ENCODE data around the gene DLX1.
"Not testable (repeated sequence)": the region's sequence is repeated elsewhere in the genome, so short reads cannot be mapped to it uniquely, and the experiment has no call there.

The DLX1 gene

GRCh38 chr2:172065111-172065510, 20.2 kb upstream of the DLX1 start:
- DNase-seq (ENCODE audit: low read depth) = no peak

DNA sequence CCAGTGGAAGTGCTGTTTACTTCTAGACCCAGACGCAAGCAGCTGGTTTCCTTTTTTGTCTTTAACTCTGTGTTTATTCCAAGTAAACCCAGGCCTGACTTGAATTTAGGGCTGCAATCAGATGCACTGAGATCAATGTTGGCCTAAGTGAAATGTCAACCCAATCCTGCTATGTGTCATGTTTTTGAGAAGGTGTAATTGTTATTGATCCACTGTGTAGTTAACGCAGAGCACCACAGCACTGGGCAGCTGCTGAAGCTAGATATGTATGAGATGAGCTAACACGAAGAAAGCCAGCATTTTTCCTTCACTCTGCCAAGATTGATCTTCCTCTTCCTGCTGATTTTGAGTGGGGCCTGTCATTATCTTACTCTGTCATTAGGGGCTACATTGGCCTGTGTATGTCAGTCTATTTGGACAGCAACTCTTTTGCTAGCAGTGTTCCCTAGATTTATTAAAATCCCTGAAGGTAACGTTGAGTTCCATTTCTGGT, 18.9 kb upstream of the DLX1 start:
- DNase-seq (ENCODE audit: low read depth) = no peak

DNA sequence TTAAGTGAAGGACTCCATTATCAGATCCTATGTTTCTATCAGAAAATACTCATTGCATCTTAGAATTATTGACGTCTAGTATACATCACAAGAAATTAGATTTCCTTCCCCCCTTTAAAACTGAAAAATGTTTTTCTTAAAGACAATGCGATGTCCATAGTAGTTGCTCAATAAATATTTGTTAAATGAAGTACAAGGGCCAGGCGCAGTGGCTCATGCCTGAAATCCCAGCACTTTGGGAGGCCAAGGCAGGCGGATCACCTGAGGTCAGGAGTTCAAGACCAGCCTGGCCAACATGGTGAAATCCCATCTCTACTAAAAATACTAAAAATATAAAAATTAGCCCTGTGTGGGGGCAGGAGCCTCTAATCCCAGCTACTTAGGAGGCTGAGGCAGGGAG, 17.4 kb upstream of the DLX1 start:
- DNase-seq (ENCODE audit: low read depth) = not testable (repeated sequence)

DNA sequence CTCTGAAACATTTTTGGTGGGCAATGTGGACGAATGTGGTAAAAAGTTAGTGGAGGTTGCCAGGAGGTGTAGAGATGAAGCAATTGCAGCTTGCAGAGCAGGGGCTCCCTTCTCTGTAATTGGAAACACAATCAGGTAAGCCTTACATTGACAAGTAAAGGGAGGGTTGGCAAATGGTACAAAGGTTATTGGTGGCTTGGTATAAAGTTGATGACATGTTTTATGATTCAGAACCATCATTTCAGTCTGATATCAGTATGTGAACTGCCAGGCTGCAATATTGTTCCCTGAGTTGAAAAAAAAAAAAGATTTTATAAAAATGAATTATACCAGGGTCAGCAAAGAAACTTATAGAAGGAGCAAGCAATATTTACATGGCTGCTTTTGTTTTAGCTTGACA, 14.4 kb upstream of the DLX1 start:
- DNase-seq (ENCODE audit: low read depth) = no peak

- no peak for DNase-seq (ENCODE audit: low read depth)
Measured at GRCh38 chr2:172072303-172072702, 13.0 kb upstream of the DLX1 start.

DNA sequence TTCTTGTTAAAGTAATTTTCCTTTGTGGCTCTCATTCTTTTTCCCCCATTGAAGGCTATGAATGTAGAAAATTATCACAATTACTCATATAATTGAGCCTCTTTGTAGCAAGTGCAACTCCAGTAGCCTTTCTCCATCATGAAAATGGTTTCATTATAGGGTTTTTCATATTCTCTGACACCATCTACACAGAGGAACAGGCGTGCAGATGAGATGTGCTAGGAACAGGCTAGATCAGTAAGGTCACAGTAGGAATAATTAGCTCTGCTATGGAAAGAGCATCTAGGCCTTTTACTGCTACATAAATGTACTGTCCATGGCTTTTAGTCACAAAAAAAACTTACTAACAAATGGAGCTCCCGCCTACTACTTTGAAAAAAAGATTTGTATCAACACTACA, 12.6 kb upstream of the DLX1 start:
- DNase-seq (ENCODE audit: low read depth) = no peak

GRCh38 chr2:172073518-172073917, 11.8 kb upstream of the DLX1 start:
- DNase-seq (ENCODE audit: low read depth) = no peak

DNA sequence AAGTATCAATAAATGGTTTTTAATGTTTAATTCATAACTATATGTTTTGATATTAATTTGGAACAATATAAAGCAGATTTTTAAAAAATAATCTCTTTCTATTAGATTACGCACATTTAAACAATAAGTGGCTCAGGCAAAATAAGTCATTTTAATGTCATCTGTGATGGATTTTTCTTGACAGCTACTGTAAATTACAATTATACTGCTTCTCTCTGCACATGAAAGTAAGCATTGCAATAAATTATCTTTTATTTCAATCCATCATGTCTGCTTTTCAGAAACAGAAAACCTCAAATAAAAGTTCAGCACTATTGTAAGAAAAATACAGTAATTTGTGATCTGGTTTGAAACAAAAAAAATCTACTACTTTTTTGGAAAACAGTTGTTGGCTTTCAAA, 11.1 kb upstream of the DLX1 start:
- no peak for DNase-seq (ENCODE audit: low read depth)

- no peak for DNase-seq (ENCODE audit: low read depth)
Measured at GRCh38 chr2:172079416-172079815, 5.9 kb upstream of the DLX1 start.

GRCh38 chr2:172079838-172080640, 5.3 kb upstream of the DLX1 start:
- no peak for DNase-seq (ENCODE audit: low read depth)

DNA sequence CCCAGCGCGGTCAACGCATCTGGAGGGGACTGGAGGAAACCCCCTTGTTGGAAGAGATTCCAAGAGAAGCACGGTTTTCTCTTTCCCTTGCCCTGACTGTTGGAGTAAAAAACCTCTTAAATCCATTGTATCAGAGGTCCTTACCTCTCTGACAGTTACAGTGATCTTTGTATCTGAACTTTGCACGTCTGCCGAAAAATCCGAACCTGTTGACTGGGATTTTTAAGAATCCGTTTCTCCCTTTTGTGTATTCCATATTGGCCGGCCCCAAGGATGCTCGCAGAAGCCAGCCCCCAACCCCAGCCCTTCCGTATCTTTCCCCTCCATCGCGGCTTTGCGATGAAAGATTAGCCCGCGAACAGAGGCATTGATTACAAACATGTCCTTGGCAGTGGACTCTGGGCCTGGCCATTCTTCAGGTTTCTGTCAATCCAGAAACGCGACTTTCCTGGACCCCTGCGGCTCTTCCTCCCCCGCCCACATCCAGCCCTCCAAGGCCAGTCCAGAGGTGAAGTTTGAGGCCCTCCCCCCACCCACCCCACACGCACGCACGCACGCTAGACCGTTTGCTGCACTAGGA, 4.6 kb upstream of the DLX1 start:
- no peak for DNase-seq (ENCODE audit: low read depth)

- DNase-seq (ENCODE audit: low read depth) = no peak
Measured at GRCh38 chr2:172081221-172082022, 3.9 kb upstream of the DLX1 start.

- DNase-seq (ENCODE audit: low read depth) = no peak
Measured at GRCh38 chr2:172082105-172082943, 3.0 kb upstream of the DLX1 start.

- DNase-seq (ENCODE audit: low read depth) = no peak
Measured at GRCh38 chr2:172082944-172083627, 2.2 kb upstream of the DLX1 start.

DNA sequence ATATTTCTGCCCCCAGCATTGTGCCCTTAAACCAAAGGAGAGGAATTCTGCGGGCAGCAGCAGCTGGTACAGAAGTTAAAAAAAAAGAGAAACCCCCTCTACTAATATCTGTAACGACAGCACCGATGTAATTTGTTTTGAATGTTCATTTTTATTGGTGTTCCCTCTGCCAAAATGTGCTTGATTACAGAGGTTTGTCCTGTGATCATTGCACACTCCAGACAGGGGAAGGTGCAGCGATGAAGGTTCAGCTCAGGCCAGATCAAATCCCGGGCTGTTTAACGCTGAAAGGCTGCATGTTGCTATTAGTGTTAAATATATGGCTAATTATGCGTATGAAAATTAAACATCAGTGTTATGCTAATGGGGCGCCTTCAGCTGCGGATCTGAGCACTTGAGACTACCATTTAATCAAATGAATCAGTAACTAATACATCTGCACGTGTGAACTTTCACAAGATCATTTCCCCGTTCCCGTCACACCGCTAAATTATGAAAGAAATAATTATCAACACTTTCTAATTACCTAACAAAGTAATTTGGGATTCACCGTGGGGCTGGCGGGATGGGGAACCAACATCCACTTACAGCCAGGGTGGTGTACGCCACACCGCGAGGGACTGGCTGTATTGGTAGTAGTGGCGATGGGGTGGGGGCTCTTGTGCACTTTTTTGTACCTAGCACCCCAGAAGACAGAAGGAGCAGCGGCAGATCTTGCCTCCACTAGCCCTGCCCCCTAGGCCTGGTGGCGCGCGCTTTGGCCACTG, 1.5 kb upstream of the DLX1 start:
- no peak for DNase-seq (ENCODE audit: low read depth)

DNA sequence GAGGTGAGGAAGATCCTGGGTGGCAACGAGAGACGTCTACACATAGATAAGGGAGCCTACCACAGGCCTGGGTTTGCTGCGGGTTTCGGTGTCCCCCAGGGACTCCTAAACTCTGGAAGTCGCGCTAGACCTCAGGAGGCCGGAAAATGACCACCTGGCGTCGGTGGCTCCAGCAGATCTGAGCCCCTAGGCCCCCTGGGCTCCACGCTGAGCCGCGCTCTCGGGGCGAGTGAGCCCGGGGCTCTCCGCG, 987 bp upstream of the DLX1 start:
- DNase-seq (ENCODE audit: low read depth) = no peak

DNA sequence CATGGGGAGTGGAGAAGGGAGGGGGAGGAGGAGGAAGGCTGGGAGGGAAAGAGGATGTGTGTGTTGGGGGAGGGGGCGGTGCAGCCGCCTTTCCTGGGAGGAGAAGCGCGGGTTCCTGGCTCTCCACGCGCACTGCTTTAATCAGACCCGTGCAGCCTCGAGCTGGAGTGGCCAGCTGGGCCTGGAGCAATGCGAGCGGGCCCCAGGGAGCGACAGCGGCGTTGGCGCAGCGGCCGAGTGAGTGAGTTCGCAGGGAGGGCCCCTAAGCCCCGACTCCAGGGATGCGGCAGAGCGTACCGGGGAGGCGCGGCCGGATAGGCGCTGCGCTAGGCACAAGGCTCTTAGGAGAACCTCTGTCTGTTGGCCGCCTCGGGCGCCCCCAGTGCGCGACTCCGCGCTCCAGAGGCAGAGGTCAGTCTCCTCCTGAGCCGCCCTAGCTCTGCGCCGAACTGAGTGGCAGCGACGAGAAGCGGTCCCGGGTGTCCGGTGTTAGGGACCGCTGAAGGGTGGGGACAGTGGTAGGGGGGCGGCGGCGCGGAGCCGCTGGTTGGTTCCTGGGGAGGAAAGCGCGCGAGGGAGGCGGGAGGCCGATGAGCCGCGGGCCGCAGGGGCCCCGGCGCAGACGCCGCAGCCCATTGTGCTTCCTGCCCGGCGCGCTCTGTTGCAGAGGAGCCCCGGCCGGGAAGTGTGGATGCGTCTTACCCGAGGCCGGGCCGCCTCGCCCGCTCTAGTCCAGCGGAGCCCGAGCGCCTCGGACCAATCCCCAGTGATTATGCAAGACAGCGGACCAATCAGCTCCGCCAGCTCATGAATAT, 455 bp upstream of the DLX1 start:
- no peak for DNase-seq (ENCODE audit: low read depth)

DNA sequence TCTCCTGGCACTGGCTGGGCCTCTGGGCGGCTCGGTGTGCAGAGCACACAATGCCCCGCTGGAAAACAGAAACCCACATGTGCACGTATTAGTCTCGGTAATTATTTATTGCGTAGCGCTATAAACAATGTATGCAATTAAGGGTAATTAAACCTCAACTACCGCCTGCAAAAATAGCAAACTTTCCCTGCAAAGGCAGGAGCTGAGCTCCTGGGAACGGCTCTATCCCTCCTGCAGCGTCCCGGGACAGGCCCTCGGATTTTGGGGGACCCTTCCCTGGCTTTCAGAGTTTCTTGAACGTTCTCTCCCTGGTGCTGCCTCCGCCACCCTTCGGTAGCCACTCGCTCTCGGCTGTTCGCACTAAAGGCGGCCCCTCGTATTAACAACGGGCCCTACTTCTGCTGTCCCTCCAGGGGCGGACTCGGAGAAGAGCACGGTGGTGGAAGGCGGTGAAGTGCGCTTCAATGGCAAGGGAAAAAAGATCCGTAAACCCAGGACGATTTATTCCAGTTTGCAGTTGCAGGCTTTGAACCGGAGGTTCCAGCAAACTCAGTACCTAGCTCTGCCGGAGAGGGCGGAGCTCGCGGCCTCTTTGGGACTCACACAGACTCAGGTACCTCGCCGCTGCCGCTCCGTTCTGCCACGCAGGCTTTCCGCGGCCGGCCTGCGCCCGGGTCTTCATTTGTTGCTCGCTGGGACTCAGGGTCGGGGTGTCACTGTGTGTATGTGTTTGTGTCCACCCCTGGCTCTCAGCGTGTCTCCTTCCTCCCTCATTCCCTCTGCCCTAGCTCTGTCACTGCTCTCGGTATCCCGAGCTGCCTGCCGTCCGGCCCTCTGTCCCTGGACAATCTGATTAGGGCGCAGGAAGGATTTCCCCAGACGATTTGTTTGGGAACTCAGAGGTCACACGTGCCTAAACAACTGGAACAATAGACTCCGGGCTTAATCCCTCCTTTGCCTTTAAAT, 1.2 kb downstream of the DLX1 start:
- DNase-seq (ENCODE audit: low read depth) = no peak

- no peak for DNase-seq (ENCODE audit: low read depth)
Measured at GRCh38 chr2:172087207-172087779, 2.0 kb downstream of the DLX1 start.
